ENCODE data around the gene CCDC136. TPM values are rescaled to one million over a fixed set of nuclear protein-coding genes. Genes with fewer than 3 reads are reported as not detected.

Gene CCDC136
- total RNA-seq, 1 experiment from 2014 or later, result 11.1 TPM

DNA sequence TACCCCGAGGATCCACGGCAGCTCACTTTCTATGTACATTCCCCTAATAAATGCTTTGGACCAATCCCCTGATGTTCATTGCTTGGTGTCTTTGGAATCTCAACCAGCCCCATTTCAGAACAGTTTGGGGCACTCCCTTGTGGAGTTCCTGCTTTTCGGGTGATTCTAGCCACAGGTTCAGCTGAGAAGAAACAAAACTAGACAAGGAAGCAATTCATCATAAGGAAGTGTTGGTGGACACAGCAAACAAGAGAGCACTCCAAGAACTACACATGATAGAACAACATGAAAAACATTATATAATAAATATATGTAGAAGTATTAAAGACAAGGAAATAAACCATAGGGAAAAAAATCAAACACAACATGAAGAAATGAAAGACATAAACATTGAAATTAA, 6.0 kb upstream of the CCDC136 start (continued):
- TF ChIP-seq EZH2phosphoT487 (IDR thresholded peaks at IDR 0.05; ENCODE audit: borderline replicate concordance), result no peak
- TF ChIP-seq SP1 (IDR thresholded peaks at IDR 0.05; ENCODE audit: low read depth), result no peak
- TF ChIP-seq EZH2 (IDR thresholded peaks at IDR 0.05), result no peak

GRCh38 chr7:128788446-128789412, 3.0 kb upstream of the CCDC136 start:
- H3K4me2 ChIP-seq (ENCODE audit: low read length), result no peak overlapping the region

More at GRCh38 chr7:128788446-128789412, 3.0 kb upstream of the CCDC136 start:
- no peaks in the 10 kb centered on the region for H3K36me3 ChIP-seq (ENCODE audit: control insufficient read depth in 1 of 2, insufficient read depth in 2 of 2, low read length in 2 of 2)
- BruUV-seq (replicated peaks), result no TSS peak
- no peaks in the 10 kb centered on the region for H4K20me1 ChIP-seq (ENCODE audit: insufficient read depth)
- peaks cover 0 to 6% of the 10 kb centered on the region in 2 experiments; a peak in 1 of 4 replicates for H3K4me1 ChIP-seq (ENCODE audit: control insufficient read depth in 1 of 2, insufficient read depth in 2 of 2, low read length in 2 of 2)
- H3K9me3 ChIP-seq (ENCODE audit: control insufficient read depth in 1 of 2, insufficient read depth in 1 of 2, low read depth in 1 of 2, low read length in 2 of 2), result no peaks in the 10 kb centered on the region
- H3K27me3 ChIP-seq (ENCODE audit: insufficient read depth, low read length), result no peaks in the 10 kb centered on the region
- ATAC-seq, result no peak
- no peak for DNase-seq (ENCODE audit: low read depth, low spot score)
- no peak overlapping the region for H3K9ac ChIP-seq (ENCODE audit: low read length)
- no peak for TF ChIP-seq CEBPB (IDR thresholded peaks at IDR 0.05; ENCODE audit: low read depth)
- TF ChIP-seq, protein P1, sequence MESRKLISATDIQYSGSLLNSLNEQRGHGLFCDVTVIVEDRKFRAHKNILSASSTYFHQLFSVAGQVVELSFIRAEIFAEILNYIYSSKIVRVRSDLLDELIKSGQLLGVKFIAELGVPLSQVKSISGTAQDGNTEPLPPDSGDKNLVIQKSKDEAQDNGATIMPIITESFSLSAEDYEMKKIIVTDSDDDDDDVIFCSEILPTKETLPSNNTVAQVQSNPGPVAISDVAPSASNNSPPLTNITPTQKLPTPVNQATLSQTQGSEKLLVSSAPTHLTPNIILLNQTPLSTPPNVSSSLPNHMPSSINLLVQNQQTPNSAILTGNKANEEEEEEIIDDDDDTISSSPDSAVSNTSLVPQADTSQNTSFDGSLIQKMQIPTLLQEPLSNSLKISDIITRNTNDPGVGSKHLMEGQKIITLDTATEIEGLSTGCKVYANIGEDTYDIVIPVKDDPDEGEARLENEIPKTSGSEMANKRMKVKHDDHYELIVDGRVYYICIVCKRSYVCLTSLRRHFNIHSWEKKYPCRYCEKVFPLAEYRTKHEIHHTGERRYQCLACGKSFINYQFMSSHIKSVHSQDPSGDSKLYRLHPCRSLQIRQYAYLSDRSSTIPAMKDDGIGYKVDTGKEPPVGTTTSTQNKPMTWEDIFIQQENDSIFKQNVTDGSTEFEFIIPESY (IDR thresholded peaks at IDR 0.05; ENCODE audit: extremely low read depth, insufficient replicate concordance, low read length), result no peak
- TF ChIP-seq, protein P2, sequence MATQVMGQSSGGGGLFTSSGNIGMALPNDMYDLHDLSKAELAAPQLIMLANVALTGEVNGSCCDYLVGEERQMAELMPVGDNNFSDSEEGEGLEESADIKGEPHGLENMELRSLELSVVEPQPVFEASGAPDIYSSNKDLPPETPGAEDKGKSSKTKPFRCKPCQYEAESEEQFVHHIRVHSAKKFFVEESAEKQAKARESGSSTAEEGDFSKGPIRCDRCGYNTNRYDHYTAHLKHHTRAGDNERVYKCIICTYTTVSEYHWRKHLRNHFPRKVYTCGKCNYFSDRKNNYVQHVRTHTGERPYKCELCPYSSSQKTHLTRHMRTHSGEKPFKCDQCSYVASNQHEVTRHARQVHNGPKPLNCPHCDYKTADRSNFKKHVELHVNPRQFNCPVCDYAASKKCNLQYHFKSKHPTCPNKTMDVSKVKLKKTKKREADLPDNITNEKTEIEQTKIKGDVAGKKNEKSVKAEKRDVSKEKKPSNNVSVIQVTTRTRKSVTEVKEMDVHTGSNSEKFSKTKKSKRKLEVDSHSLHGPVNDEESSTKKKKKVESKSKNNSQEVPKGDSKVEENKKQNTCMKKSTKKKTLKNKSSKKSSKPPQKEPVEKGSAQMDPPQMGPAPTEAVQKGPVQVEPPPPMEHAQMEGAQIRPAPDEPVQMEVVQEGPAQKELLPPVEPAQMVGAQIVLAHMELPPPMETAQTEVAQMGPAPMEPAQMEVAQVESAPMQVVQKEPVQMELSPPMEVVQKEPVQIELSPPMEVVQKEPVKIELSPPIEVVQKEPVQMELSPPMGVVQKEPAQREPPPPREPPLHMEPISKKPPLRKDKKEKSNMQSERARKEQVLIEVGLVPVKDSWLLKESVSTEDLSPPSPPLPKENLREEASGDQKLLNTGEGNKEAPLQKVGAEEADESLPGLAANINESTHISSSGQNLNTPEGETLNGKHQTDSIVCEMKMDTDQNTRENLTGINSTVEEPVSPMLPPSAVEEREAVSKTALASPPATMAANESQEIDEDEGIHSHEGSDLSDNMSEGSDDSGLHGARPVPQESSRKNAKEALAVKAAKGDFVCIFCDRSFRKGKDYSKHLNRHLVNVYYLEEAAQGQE (IDR thresholded peaks at IDR 0.05; ENCODE audit: low read depth), result no peak
- TF ChIP-seq EZH2phosphoT487 (IDR thresholded peaks at IDR 0.05; ENCODE audit: borderline replicate concordance), result no peak
- no peak for TF ChIP-seq YY1 (IDR thresholded peaks at IDR 0.05; ENCODE audit: extremely low read depth, insufficient replicate concordance, low read depth, low read length)
- TF ChIP-seq RAD21 (IDR thresholded peaks at IDR 0.05; ENCODE audit: low read depth), result no peak
- TF ChIP-seq ZNF274 (IDR thresholded peaks at IDR 0.05; ENCODE audit: low read depth, low read length), result no peak
- TF ChIP-seq ZFX (IDR thresholded peaks at IDR 0.05), result no peak
- TF ChIP-seq EZH2 (IDR thresholded peaks at IDR 0.05), result no peak
- TF ChIP-seq SP1 (IDR thresholded peaks at IDR 0.05; ENCODE audit: low read depth), result no peak
- TF ChIP-seq SRF (IDR thresholded peaks at IDR 0.05; ENCODE audit: low read depth), result no peak
- ChIA-PET CTCF (no interaction called here), RAD21 (ENCODE audit: low non-redundant PET in 1 of 2, low total read pairs in 2 of 2, uncharacterized antibody in 2 of 2, unreplicated experiment in 2 of 2) (no interaction called here), POLR2A (no interaction called here)
- H2AFZ ChIP-seq (ENCODE audit: low read depth, low read length, poor library complexity, severe bottlenecking), result no peak overlapping the region
- H3K9me2 ChIP-seq (ENCODE audit: insufficient read depth), result no peaks in the 10 kb centered on the region
- intact Hi-C loops (cut with micrococcal nuclease), result no loop called here
- H3K27ac ChIP-seq (ENCODE audit: low read depth, low read length), result no peak overlapping the region
- no peak overlapping the region for H3K4me3 ChIP-seq (replicated peaks in 1 of 2; ENCODE audit: low read depth in 1 of 2, low read length in 2 of 2)
- H3K79me2 ChIP-seq (ENCODE audit: insufficient read depth, low read length), result no peaks in the 10 kb centered on the region
